Mesenchymal stem cell (in vitro differentiated cells and primary cell): Measurements from ENCODE around the gene BICD2.

Source experiments
- DNase-seq: peaks from one replicate; pipeline ENCODE4 v3.0.0-alpha.2; 2013
- H2AFZ ChIP-seq: one replicate; pipeline ENCODE4 v1.6.1; 2013; ENCODE audit warnings: low read depth, mild to moderate bottlenecking, control low read depth, inconsistent platforms, low read length, moderate library complexity
- H2AK5ac ChIP-seq: 2 replicates; pipeline ENCODE4 v1.6.1; 2013; ENCODE audit warnings: low read length, moderate library complexity, mild to moderate bottlenecking, inconsistent platforms; ENCODE audit not compliant: severe bottlenecking
- H2BK120ac ChIP-seq: one replicate; pipeline ENCODE4 v1.6.1; 2013; ENCODE audit warnings: low read depth, mild to moderate bottlenecking, inconsistent platforms, low read length, moderate library complexity
- H2BK12ac ChIP-seq, 2 experiments: one replicate each; pipeline ENCODE4 v1.6.1; 2013; ENCODE audit warnings: inconsistent platforms in 2 of 2, low read length in 2 of 2, mild to moderate bottlenecking in 2 of 2, moderate library complexity in 2 of 2, control low read depth in 1 of 2
- H2BK15ac ChIP-seq: one replicate; pipeline ENCODE4 v1.6.1; 2013; ENCODE audit warnings: mild to moderate bottlenecking, low read depth, inconsistent platforms; ENCODE audit not compliant: poor library complexity, severe bottlenecking
- H2BK5ac ChIP-seq: 2 replicates; pipeline ENCODE4 v1.6.1; 2013; ENCODE audit warnings: low read depth, mild to moderate bottlenecking, low read length, control low read depth, inconsistent platforms; ENCODE audit not compliant: poor library complexity, severe bottlenecking
- H3K14ac ChIP-seq, 2 experiments: one replicate each; pipeline ENCODE4 v1.6.1; 2013; ENCODE audit warnings: inconsistent platforms in 2 of 2, low read length in 2 of 2, control low read depth in 1 of 2, mild to moderate bottlenecking in 1 of 2, moderate library complexity in 1 of 2
- H3K18ac ChIP-seq, 2 experiments: one replicate each; pipeline ENCODE4 v1.6.1; 2013; ENCODE audit warnings: inconsistent platforms in 2 of 2, low read length in 2 of 2, control low read depth in 1 of 2, low read depth in 1 of 2, mild to moderate bottlenecking in 1 of 2
- H3K23ac ChIP-seq, 2 experiments: one replicate each; pipeline ENCODE4 v1.6.1; 2013; ENCODE audit warnings: inconsistent platforms in 2 of 2, low read length in 2 of 2, mild to moderate bottlenecking in 2 of 2, moderate library complexity in 2 of 2, control low read depth in 1 of 2
- H3K27ac ChIP-seq: 2 replicates; pipeline ENCODE4 v1.5.1; 2013; ENCODE audit warnings: mild to moderate bottlenecking, moderate library complexity, low read length, control low read depth, inconsistent platforms; ENCODE audit not compliant: poor library complexity, severe bottlenecking
- H3K27me3 ChIP-seq, 2 experiments: 2 replicates each; pipeline versions ENCODE4 v1.6.1 to v1.7.0; 2013; ENCODE audit warnings: low read length in 2 of 2, mild to moderate bottlenecking in 2 of 2, moderate library complexity in 2 of 2, control low read depth in 1 of 2, inconsistent platforms in 1 of 2; ENCODE audit not compliant: control insufficient read depth in 1 of 2, insufficient read depth in 1 of 2
- H3K36me3 ChIP-seq, 2 experiments: 2 replicates each; pipeline versions ENCODE4 v1.6.1 to v1.7.0; 2013; ENCODE audit warnings: low read length in 2 of 2, control low read depth in 1 of 2, inconsistent platforms in 1 of 2, low read depth in 1 of 2, mild to moderate bottlenecking in 1 of 2; ENCODE audit not compliant: insufficient read depth in 2 of 2, control insufficient read depth in 1 of 2
- H3K4ac ChIP-seq, 2 experiments: one replicate each; pipeline ENCODE4 v1.6.1; 2013; ENCODE audit warnings: inconsistent platforms in 2 of 2, low read length in 2 of 2, mild to moderate bottlenecking in 2 of 2, moderate library complexity in 2 of 2, control low read depth in 1 of 2, low read depth in 1 of 2
- H3K4me1 ChIP-seq: 2 replicates; pipeline ENCODE4 v1.6.1; 2013; ENCODE audit warnings: low read depth, low read length, control low read depth; ENCODE audit not compliant: control insufficient read depth, insufficient read depth
- H3K4me2 ChIP-seq: 2 replicates; pipeline ENCODE4 v1.6.1; 2013; ENCODE audit warnings: low read length, mild to moderate bottlenecking, inconsistent platforms; ENCODE audit not compliant: poor library complexity, severe bottlenecking
- H3K4me3 ChIP-seq, 2 experiments: 2 replicates each; pipeline versions ENCODE4 v1.5.1 to v1.7.0; 2013; ENCODE audit warnings: low read length in 2 of 2, mild to moderate bottlenecking in 2 of 2, control low read depth in 1 of 2, low read depth in 1 of 2; ENCODE audit not compliant: insufficient read depth in 1 of 2
- H3K79me1 ChIP-seq: replicated peaks from 2 replicates; pipeline ENCODE4 v1.6.1; 2013; ENCODE audit warnings: mild to moderate bottlenecking, control low read depth, low read length, inconsistent platforms; ENCODE audit not compliant: poor library complexity, severe bottlenecking
- H3K9ac ChIP-seq: 2 replicates; pipeline ENCODE4 v1.7.0; 2013; ENCODE audit warnings: mild to moderate bottlenecking, low read length, moderate library complexity
- H3K9me3 ChIP-seq: 2 replicates; pipeline ENCODE4 v1.7.0; 2013; ENCODE audit warnings: mild to moderate bottlenecking, low read length; ENCODE audit not compliant: control insufficient read depth
- H4K8ac ChIP-seq: one replicate; pipeline ENCODE4 v1.6.1; 2013; ENCODE audit warnings: inconsistent platforms, mild to moderate bottlenecking, low read length, moderate library complexity
- H4K91ac ChIP-seq: one replicate; pipeline ENCODE4 v1.6.1; 2013; ENCODE audit warnings: mild to moderate bottlenecking, low read length, inconsistent platforms
- WGBS: methylation state at CpG from one replicate; pipeline ENCODE4 v1.1.7; 2013; ENCODE audit warnings: mixed read lengths; 5-methylcytosine and 5-hydroxymethylcytosine counted together

BICD2 gene

GRCh38 chr9:92775466-92775865 lies 10.8 kb upstream of the BICD2 start:
- H2BK120ac ChIP-seq, result no peak overlapping the region
- no peak for DNase-seq
- peaks cover 7% of the 10 kb centered on the region for H3K9me3 ChIP-seq
- H3K27me3 ChIP-seq, result peaks cover 8 to 9% of the 10 kb centered on the region in 2 experiments
- no peak overlapping the region for H3K23ac ChIP-seq
- no peak overlapping the region for H2AFZ ChIP-seq
- H2BK15ac ChIP-seq, result no peak overlapping the region
- H3K79me1 ChIP-seq, result no peaks in the 10 kb centered on the region
- H4K8ac ChIP-seq, result no peak overlapping the region
- H3K4me2 ChIP-seq, result no peak overlapping the region
- H3K36me3 ChIP-seq, result no peaks in the 10 kb centered on the region
- H2AK5ac ChIP-seq, result no peak overlapping the region
- no peak overlapping the region for H2BK5ac ChIP-seq
- peaks cover 2% of the 10 kb centered on the region for H3K4me1 ChIP-seq
- no peak overlapping the region for H3K4ac ChIP-seq
- H3K27ac ChIP-seq, result no peak overlapping the region
- no peak overlapping the region for H4K91ac ChIP-seq
- H3K9ac ChIP-seq, result no peak overlapping the region
- 95% methylated on average over 5 of the region's 5 CpGs for WGBS
- H3K18ac ChIP-seq, result no peak overlapping the region
- H3K14ac ChIP-seq, result no peak overlapping the region
- no peak overlapping the region for H3K4me3 ChIP-seq
- no peak overlapping the region for H2BK12ac ChIP-seq

GRCh38 chr9:92774274-92774673 lies 9.6 kb upstream of the BICD2 start:
- H3K23ac ChIP-seq, result no peak overlapping the region
- no peak overlapping the region for H4K91ac ChIP-seq
- peak overlapping the region; percentile 71 for H3K9ac ChIP-seq
- H3K4me1 ChIP-seq, result peaks cover 4% of the 10 kb centered on the region
- no peak overlapping the region for H2BK12ac ChIP-seq
- H3K27ac ChIP-seq, result no peak overlapping the region
- H4K8ac ChIP-seq, result no peak overlapping the region
- DNase-seq, result peak; percentile 84
- H3K18ac ChIP-seq, result no peak overlapping the region
- H3K4me2 ChIP-seq, result no peak overlapping the region
- H3K79me1 ChIP-seq, result no peaks in the 10 kb centered on the region
- peaks cover 3 to 5% of the 10 kb centered on the region in 2 experiments for H3K27me3 ChIP-seq
- H3K4me3 ChIP-seq, result no peak overlapping the region
- no peak overlapping the region for H3K14ac ChIP-seq
- peaks cover 7% of the 10 kb centered on the region for H3K9me3 ChIP-seq
- WGBS, result 53% methylated on average over 1 of the region's 1 CpG
- no peak overlapping the region for H2BK120ac ChIP-seq
- H3K36me3 ChIP-seq, result no peaks in the 10 kb centered on the region
- H2AFZ ChIP-seq, result no peak overlapping the region
- H3K4ac ChIP-seq, result no peak overlapping the region
- H2AK5ac ChIP-seq, result no peak overlapping the region
- H2BK5ac ChIP-seq, result no peak overlapping the region
- no peak overlapping the region for H2BK15ac ChIP-seq

DNA sequence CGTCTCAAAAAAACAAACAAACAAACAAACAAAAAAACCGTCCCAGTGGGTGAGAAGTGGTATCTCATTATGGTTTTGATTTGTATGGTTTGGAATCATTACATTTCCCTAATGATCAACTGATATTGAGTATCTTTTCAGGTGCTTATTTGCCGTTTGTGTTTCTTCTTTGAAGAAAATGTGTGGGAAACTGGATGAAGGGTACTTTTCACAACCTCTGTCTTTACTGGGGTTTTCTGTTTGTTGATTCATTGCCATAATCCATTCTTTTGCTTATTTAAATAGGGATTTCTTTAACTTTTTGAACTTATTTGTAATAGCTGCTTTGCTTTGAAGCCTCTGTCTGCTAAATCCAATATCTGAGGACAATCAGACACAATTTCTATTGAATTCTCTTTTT lies 9.2 kb upstream of the BICD2 start:
- no peak overlapping the region for H2BK5ac ChIP-seq
- no peak overlapping the region for H3K27ac ChIP-seq
- H3K9ac ChIP-seq, result peak overlapping the region; percentile 71
- H3K18ac ChIP-seq, result no peak overlapping the region
- no peak overlapping the region for H2AFZ ChIP-seq
- H3K36me3 ChIP-seq, result no peaks in the 10 kb centered on the region
- H3K4me2 ChIP-seq, result no peak overlapping the region
- H3K4me1 ChIP-seq, result peaks cover 4% of the 10 kb centered on the region
- H3K27me3 ChIP-seq, result peaks cover 2 to 3% of the 10 kb centered on the region in 2 experiments
- H3K79me1 ChIP-seq, result no peaks in the 10 kb centered on the region
- no peak overlapping the region for H2BK120ac ChIP-seq
- H3K14ac ChIP-seq, result no peak overlapping the region
- no peak overlapping the region for H2AK5ac ChIP-seq
- no peak overlapping the region for H3K4me3 ChIP-seq
- no peak overlapping the region for H4K91ac ChIP-seq
- 100% methylated on average over 1 of the region's 3 CpGs for WGBS
- H4K8ac ChIP-seq, result no peak overlapping the region
- DNase-seq, result no peak
- peaks cover 2% of the 10 kb centered on the region for H3K9me3 ChIP-seq
- no peak overlapping the region for H2BK15ac ChIP-seq
- H3K23ac ChIP-seq, result no peak overlapping the region
- H3K4ac ChIP-seq, result no peak overlapping the region
- no peak overlapping the region for H2BK12ac ChIP-seq

DNA sequence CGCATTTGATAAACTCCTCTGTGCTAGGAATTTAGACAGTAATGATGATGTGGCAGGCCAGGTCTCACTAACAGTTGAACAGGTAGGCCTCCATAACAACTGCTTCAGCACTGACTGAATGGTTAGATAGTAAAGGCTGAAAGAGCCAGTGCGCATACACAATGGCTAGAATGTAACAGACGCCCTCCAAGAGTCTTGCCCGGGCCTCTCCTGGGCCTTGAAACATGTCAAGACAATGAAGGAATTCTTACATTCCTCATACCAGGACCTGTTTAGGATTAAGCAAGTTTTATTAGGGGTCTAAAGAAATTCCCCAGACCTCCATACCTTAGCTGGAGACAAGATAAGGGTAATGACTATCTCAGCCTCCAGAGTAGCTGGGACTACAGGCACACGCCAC lies 6.7 kb upstream of the BICD2 start:
- Histone ChIP-seq H3K4me2 (no peak overlapping the region), H2BK12ac (no peak overlapping the region), H3K4me1 (peaks cover 4% of the 10 kb centered on the region), H4K91ac (no peak overlapping the region), H3K9ac (no peak overlapping the region), H3K9me3 (no peaks in the 10 kb centered on the region), H3K27me3 (peaks cover 3 to 5% of the 10 kb centered on the region in 2 experiments), H2BK15ac (no peak overlapping the region), H2AK5ac (no peak overlapping the region), H3K14ac (no peak overlapping the region), H3K36me3 (no peaks in the 10 kb centered on the region), H3K18ac (no peak overlapping the region), H2BK5ac (no peak overlapping the region), H2BK120ac (no peak overlapping the region), H2AFZ (no peak overlapping the region), H3K79me1 (no peaks in the 10 kb centered on the region), H3K23ac (no peak overlapping the region), H4K8ac (no peak overlapping the region), H3K27ac (no peak overlapping the region), H3K4ac (no peak overlapping the region), H3K4me3 (no peak overlapping the region)
- DNase-seq, result no peak
- WGBS, result 87% methylated on average over 4 of the region's 5 CpGs
